AG09309 (cell line): ENCODE data around the gene MAPKAP1.
"Not testable (repeated sequence)": the region's sequence is repeated elsewhere in the genome, so short reads cannot be mapped to it uniquely, and the experiment has no call there.

ENCODE experiments used
- DNase-seq: peaks from one replicate; pipeline ENCODE4 v3.0.0-alpha.2; 2010; ENCODE audit warnings: low read depth
- H3K4me3 ChIP-seq: 2 replicates; pipeline ENCODE4 v1.5.1; 2011; ENCODE audit warnings: mild to moderate bottlenecking, low read depth, low read length, moderate library complexity; ENCODE audit not compliant: control insufficient read depth
- CTCF ChIP-seq: IDR thresholded peaks from 2 replicates; pipeline ENCODE4 v1.5.1; 2011; ENCODE audit warnings: mild to moderate bottlenecking, low read depth, low read length, inconsistent platforms; ENCODE audit not compliant: insufficient read depth, control insufficient read depth; ENCODE audit errors: missing control alignments

MAPKAP1 gene

GRCh38 chr9:125701351-125701750 lies 5.7 kb downstream of the MAPKAP1 start:
- no peak for TF ChIP-seq CTCF
- H3K4me3 ChIP-seq = no peak overlapping the region
- DNase-seq = peak; percentile 46

GRCh38 chr9:125700791-125701190 lies 6.2 kb downstream of the MAPKAP1 start:
- no peak for TF ChIP-seq CTCF
- peak; percentile 17 for DNase-seq
- no peak overlapping the region for H3K4me3 ChIP-seq

- DNase-seq = no peak
- no peak for TF ChIP-seq CTCF
- no peak overlapping the region for H3K4me3 ChIP-seq
Measured at GRCh38 chr9:125699870-125700269, 7.1 kb downstream of the MAPKAP1 start.

GRCh38 chr9:125696106-125696647 lies 10.8 kb downstream of the MAPKAP1 start:
- no peak for DNase-seq
- TF ChIP-seq CTCF = no peak
- no peak overlapping the region for H3K4me3 ChIP-seq

- H3K4me3 ChIP-seq, DNase-seq: not testable (repeated sequence)
Measured at GRCh38 chr9:125695548-125695947, 11.5 kb downstream of the MAPKAP1 start.

GRCh38 chr9:125694478-125694877 lies 12.5 kb downstream of the MAPKAP1 start:
- H3K4me3 ChIP-seq = no peak overlapping the region
- no peak for TF ChIP-seq CTCF
- DNase-seq = no peak

- not testable (repeated sequence) for H3K4me3 ChIP-seq
Measured at GRCh38 chr9:125693492-125693891, 13.5 kb downstream of the MAPKAP1 start.

GRCh38 chr9:125691869-125692268 lies 15.1 kb downstream of the MAPKAP1 start:
- TF ChIP-seq CTCF = no peak
- no peak overlapping the region for H3K4me3 ChIP-seq
- no peak for DNase-seq

More at GRCh38 chr9:125693492-125693891, 13.5 kb downstream of the MAPKAP1 start:
- not testable (repeated sequence) for DNase-seq
